H1 (cell line): ENCODE measurements around the gene MRFAP1. TPM values are rescaled to one million over a fixed set of nuclear protein-coding genes. Genes with fewer than 3 reads are reported as not detected.
A peak's percentile ranks its signal among the peaks of the same experiment; 100 is the strongest.

Source experiments
- CBX5 ChIP-seq: fragments of 300-800, 300-1000 bp; sonication (generic); IDR thresholded peaks from 2 replicates; pipeline ENCODE4 v1.7.1; 2016; ENCODE audit warnings: antibody characterized with exemption, low read length, low read depth
- CTBP2 ChIP-seq: IDR thresholded peaks from 2 replicates; pipeline ENCODE4 v1.7.0; 2011; ENCODE audit warnings: borderline replicate concordance, mild to moderate bottlenecking, moderate library complexity, mixed read lengths, low read length; ENCODE audit not compliant: insufficient read depth, insufficient read length
- E2F6 ChIP-seq: IDR thresholded peaks from 2 replicates; pipeline ENCODE4 v1.6.1; 2012; ENCODE audit warnings: inconsistent platforms
- KDM5A ChIP-seq: fragments of 200-600 bp; IDR thresholded peaks from 2 replicates; pipeline ENCODE4 v1.7.1; 2012; ENCODE audit warnings: mild to moderate bottlenecking, low read length, inconsistent platforms, mixed read lengths
- MAX ChIP-seq: IDR thresholded peaks from 2 replicates; pipeline ENCODE4 v1.6.1; 2012; ENCODE audit warnings: inconsistent platforms
- RAD21 ChIP-seq, 2 experiments: IDR thresholded peaks in 1 of 2; conservative IDR thresholded peaks in 1 of 2; 2 replicates each; pipeline ENCODE4 v1.6.1; 2011; ENCODE audit warnings: low read depth in 2 of 2, low read length in 2 of 2, improper control_type of control experiment in 1 of 2, inconsistent platforms in 1 of 2, mild to moderate bottlenecking in 1 of 2, moderate library complexity in 1 of 2
- USF2 ChIP-seq: IDR thresholded peaks from 2 replicates; pipeline ENCODE4 v1.6.1; 2011; ENCODE audit warnings: low read length, improper control_type of control experiment
- polyA plus RNA-seq, 7 experiments: library from polyadenylated mRNA; depleted of rRNA in 3 of 7; stranded (reverse) in 5 of 7; unstranded in 2 of 7; fragments of >200 nt in 5 of 7; fragments of 200-250 nt in 2 of 7; gene quantifications; 1 replicate in 5 of 7; 2 replicates in 1 of 7; 4 replicates in 1 of 7; pipeline versions ENCODE4 v1.2.1 to v1.2.3, GENCODE V29; 2011 to 2013; ENCODE audit warnings: missing spikeins in 2 of 7, mixed read lengths in 2 of 7
- total RNA-seq: library from RNA; stranded (reverse); fragmentation: NEBNext Ultra II Directional; extraction: Animal tissue kit (Norgen Biotek cat#: 25700); gene quantifications from 2 replicates; pipeline ENCODE4 v1.2.1, GENCODE V29; 2021

MRFAP1 gene
- total and polyA plus RNA-seq, 2 of the 8 experiments (the other 6 are each of a cell fraction or from before 2014, with no cell fraction given), result 108 to 307 TPM

DNA sequence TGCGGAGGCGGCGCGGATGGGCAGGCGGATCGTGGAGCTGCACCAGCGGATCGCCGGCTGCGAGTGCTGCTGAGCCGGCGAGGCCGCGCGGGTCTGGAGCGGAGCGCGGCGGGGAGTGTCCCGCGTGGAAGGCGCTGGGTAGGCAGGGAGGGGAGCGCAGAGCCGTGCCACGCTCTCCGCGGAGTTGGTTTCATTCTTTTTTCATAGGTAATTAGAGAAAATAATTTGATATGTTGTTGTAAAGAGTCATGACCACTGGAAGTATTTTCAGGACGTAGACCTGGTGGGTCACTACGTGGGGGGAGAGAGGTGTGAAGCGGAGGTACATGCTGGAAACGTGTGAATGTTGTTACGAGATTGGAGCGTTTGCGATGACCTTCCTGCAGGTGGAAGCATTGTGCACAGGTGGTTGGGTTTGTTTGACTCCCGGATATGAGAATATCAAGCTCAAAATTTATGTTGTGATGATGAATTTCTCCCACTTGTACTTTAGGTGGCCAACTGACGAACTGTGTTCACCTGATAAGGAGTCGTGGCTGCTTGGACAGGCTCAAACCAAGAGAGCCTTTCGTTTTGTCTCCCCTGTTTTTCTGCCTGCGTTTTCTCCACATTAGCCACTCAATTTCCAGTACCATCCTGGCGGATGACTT is 34.1 kb downstream of the MRFAP1 start (continued):
- TF ChIP-seq CTBP2 (no peak), KDM5A (0 out of 2 replicates have a peak, but pooled peaks have one; percentile 27), RAD21 (IDR thresholded peaks at IDR 0.05 in 1 of 2, conservative IDR thresholded peaks at IDR 0.05 in 1 of 2; ENCODE audit: low read depth in 2 of 2, low read length in 2 of 2) (peak; percentile 41 to 46; a peak in 3 of 4 replicates), USF2 (no peak), MAX (peak; percentile 88), CBX5 (no peak), E2F6 (peak; percentile 79)
